ENCODE measurements around the gene PAQR4. TPM values are rescaled to one million over a fixed set of nuclear protein-coding genes. Genes with fewer than 3 reads are reported as not detected.

Gene PAQR4
- polyA plus RNA-seq, 2 of the 4 experiments (the other 2 are of a cell fraction), result 8.0 to 18.6 TPM

DNA sequence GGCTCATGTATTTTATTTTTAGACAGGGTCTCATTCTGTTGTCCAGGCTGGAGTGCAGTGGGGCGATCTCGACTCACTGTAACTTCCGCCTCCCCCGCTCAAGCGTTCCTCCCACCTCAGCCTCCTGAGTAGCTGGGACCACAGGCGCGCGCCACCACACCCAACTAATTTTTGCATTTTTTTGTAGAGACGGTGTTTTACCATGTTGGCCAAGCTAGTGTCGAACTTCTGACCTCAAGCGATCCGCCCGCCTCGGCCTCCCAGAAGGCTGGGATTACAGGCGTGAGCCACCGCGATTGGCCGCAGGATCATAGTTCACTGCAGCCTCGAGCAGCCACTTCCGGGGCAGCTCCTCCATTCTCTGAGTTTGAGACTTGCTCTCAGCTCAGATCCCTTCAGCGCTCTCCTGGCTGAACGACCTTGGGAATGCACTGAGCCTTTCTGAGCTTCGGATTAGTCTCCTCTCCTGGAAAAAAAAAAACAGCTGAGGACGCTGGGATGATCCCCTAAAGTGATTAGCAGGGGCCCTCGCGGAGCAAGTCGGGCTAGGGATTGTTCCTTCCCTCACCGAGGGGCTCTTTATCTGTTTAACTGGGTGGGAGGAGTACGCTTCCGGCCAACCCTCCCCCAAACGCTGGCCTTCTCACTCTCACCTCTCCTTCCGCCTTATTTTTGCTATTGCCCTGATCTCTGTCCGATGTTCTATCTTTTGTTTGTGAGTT is 12.2 kb downstream of the PAQR4 start:
- Histone ChIP-seq H3K4me2 (peak overlapping the region; percentile 85), H3K27ac (peak overlapping the region; percentile 91 to 95), H3K9me3 (no peaks in the 10 kb centered on the region), H3K4me3 (peak overlapping the region; percentile 71), H3K4me1 (peaks cover 18% of the 10 kb centered on the region; the same call in 2 of the 3 replicates)
- FAIRE-seq (no peak), ATAC-seq (no peak), DNase-seq (ENCODE audit: low read depth in 1 of 2, low spot score in 1 of 2) (no peak)
- WGBS (ENCODE audit: missing lambda C conversion rate), result 96% methylated on average over 33 of the region's 33 CpGs
- CTCF ChIA-PET, result interaction anchor here (0.9 to 3.9 kb wide), 7 partner anchors 9 to 148 kb away, joined by 3 to 27 read pairs (median 4); partner anchors contain the start of gene PAQR4
- POLR2A ChIA-PET, result interaction anchor here (0.6 to 2.2 kb wide), 4 partner anchors 9 to 43 kb away, joined by 3 to 13 read pairs (median 6); partner anchors contain the start of genes PAQR4 and TNFRSF12A
- TF ChIP-seq TP53 (CRISPR knock-in tag; IDR thresholded peaks at IDR 0.05), result no peak
- no peak for TF ChIP-seq NFE2L2 (conservative IDR thresholded peaks at IDR 0.05; ENCODE audit: low read length)
- no peak for TF ChIP-seq HEYL (CRISPR knock-in tag; IDR thresholded peaks at IDR 0.05)
- TF ChIP-seq MYC (IDR thresholded peaks at IDR 0.05; ENCODE audit: borderline replicate concordance, low read length), result no peak
- TF ChIP-seq, protein P1, sequence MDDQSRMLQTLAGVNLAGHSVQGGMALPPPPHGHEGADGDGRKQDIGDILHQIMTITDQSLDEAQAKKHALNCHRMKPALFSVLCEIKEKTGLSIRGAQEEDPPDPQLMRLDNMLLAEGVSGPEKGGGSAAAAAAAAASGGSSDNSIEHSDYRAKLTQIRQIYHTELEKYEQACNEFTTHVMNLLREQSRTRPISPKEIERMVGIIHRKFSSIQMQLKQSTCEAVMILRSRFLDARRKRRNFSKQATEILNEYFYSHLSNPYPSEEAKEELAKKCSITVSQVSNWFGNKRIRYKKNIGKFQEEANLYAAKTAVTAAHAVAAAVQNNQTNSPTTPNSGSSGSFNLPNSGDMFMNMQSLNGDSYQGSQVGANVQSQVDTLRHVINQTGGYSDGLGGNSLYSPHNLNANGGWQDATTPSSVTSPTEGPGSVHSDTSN (IDR thresholded peaks at IDR 0.05), result no peak
- TF ChIP-seq, protein P2, sequence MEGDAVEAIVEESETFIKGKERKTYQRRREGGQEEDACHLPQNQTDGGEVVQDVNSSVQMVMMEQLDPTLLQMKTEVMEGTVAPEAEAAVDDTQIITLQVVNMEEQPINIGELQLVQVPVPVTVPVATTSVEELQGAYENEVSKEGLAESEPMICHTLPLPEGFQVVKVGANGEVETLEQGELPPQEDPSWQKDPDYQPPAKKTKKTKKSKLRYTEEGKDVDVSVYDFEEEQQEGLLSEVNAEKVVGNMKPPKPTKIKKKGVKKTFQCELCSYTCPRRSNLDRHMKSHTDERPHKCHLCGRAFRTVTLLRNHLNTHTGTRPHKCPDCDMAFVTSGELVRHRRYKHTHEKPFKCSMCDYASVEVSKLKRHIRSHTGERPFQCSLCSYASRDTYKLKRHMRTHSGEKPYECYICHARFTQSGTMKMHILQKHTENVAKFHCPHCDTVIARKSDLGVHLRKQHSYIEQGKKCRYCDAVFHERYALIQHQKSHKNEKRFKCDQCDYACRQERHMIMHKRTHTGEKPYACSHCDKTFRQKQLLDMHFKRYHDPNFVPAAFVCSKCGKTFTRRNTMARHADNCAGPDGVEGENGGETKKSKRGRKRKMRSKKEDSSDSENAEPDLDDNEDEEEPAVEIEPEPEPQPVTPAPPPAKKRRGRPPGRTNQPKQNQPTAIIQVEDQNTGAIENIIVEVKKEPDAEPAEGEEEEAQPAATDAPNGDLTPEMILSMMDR (IDR thresholded peaks at IDR 0.05), result no peak
- TF ChIP-seq CEBPB (IDR thresholded peaks at IDR 0.05), result no peak
- TF ChIP-seq CBX2 (IDR thresholded peaks at IDR 0.05; ENCODE audit: borderline replicate concordance, low read depth), result no peak
- TF ChIP-seq HDAC2 (IDR thresholded peaks at IDR 0.05), result no peak
- no peak for TF ChIP-seq ZNF302 (CRISPR knock-in tag; IDR thresholded peaks at IDR 0.05)
- no peak for TF ChIP-seq HOXB5 (CRISPR knock-in tag; IDR thresholded peaks at IDR 0.05)
- TF ChIP-seq HOXA7 (CRISPR knock-in tag; IDR thresholded peaks at IDR 0.05), result no peak
- no peak for TF ChIP-seq POLR2A (IDR thresholded peaks at IDR 0.05; ENCODE audit: low read length)
- no peak for TF ChIP-seq TFCP2L1 (CRISPR knock-in tag; IDR thresholded peaks at IDR 0.05)
- TF ChIP-seq, protein P3, sequence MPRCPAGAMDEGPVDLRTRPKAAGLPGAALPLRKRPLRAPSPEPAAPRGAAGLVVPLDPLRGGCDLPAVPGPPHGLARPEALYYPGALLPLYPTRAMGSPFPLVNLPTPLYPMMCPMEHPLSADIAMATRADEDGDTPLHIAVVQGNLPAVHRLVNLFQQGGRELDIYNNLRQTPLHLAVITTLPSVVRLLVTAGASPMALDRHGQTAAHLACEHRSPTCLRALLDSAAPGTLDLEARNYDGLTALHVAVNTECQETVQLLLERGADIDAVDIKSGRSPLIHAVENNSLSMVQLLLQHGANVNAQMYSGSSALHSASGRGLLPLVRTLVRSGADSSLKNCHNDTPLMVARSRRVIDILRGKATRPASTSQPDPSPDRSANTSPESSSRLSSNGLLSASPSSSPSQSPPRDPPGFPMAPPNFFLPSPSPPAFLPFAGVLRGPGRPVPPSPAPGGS (IDR thresholded peaks at IDR 0.05), result no peak

DNA sequence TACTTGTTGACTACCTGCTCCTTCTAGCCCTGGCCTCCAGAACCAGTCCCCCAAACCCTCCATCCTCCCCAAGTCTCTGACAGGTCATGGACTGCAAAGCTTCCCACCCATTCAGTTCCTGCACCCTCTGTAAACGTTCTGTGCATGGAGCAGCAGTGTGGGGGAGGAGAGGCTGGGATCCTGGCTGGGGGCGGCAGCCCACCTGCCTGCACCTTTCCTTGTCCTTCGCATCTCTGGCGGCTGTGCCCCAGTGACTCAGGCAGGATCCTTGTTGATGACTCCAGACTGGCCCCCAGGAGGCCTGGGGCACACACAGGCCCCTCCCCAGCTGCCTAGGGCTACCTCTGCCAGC is 12.7 kb downstream of the PAQR4 start:
- 67% methylated on average over 4 of the region's 4 CpGs for WGBS (ENCODE audit: missing lambda C conversion rate)
- peaks cover 18% of the 10 kb centered on the region; the same call in 2 of the 3 replicates for H3K4me1 ChIP-seq
- H3K27ac ChIP-seq, result no peak overlapping the region
- no peak overlapping the region for H3K4me2 ChIP-seq
- TF ChIP-seq, protein P4, sequence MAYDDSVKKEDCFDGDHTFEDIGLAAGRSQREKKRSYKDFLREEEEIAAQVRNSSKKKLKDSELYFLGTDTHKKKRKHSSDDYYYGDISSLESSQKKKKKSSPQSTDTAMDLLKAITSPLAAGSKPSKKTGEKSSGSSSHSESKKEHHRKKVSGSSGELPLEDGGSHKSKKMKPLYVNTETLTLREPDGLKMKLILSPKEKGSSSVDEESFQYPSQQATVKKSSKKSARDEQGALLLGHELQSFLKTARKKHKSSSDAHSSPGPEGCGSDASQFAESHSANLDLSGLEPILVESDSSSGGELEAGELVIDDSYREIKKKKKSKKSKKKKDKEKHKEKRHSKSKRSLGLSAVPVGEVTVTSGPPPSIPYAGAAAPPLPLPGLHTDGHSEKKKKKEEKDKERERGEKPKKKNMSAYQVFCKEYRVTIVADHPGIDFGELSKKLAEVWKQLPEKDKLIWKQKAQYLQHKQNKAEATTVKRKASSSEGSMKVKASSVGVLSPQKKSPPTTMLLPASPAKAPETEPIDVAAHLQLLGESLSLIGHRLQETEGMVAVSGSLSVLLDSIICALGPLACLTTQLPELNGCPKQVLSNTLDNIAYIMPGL (CRISPR knock-in tag; IDR thresholded peaks at IDR 0.05; ENCODE audit: borderline replicate concordance), result no peak
- TF ChIP-seq NPAS2 (CRISPR knock-in tag; IDR thresholded peaks at IDR 0.05; ENCODE audit: borderline replicate concordance) (no peak), EHF (CRISPR knock-in tag; IDR thresholded peaks at IDR 0.05) (no peak), RARB (CRISPR knock-in tag; IDR thresholded peaks at IDR 0.05) (no peak), FOXS1 (CRISPR knock-in tag; IDR thresholded peaks at IDR 0.05) (no peak), ZNF302 (CRISPR knock-in tag; IDR thresholded peaks at IDR 0.05) (no peak), HEYL (CRISPR knock-in tag; IDR thresholded peaks at IDR 0.05) (no peak), MYC (IDR thresholded peaks at IDR 0.05; ENCODE audit: borderline replicate concordance, low read length) (no peak), ESRRA (IDR thresholded peaks at IDR 0.05; ENCODE audit: borderline replicate concordance, low read length) (no peak)
- ChIA-PET CTCF (interaction anchor here (0.9 to 3.9 kb wide), 9 partner anchors 10 to 74 kb away, joined by 3 to 27 read pairs (median 4); partner anchors contain the start of gene PAQR4), POLR2A (no interaction called here)
- H3K4me3 ChIP-seq, result no peak overlapping the region
- FAIRE-seq (no peak), ATAC-seq (no peak), DNase-seq (ENCODE audit: low read depth in 1 of 2, low spot score in 1 of 2) (no peak)
- no peaks in the 10 kb centered on the region for H3K9me3 ChIP-seq
